BJ (cell line): ENCODE measurements around the gene RUNX2. TPM values are rescaled to one million over a fixed set of nuclear protein-coding genes. Genes with fewer than 3 reads are reported as not detected.

Source experiments
- CTCF ChIA-PET: fragments of 350-600 bp; formaldehyde crosslinking; extraction: SDS; loops from one replicate; lab custom pipeline; 2021; ENCODE audit warnings: antibody characterized with exemption, inconsistent platforms; lab: Yijun Ruan, JAX
- POLR2A ChIA-PET: fragments of 300-600 bp; sonication (Branson Sonifier 250); formaldehyde crosslinking; extraction: SDS; loops from one replicate; lab custom pipeline; 2021; ENCODE audit warnings: antibody characterized with exemption; lab: Charles Lee
- DNase-seq: peaks from one replicate; pipeline ENCODE4 v3.0.0-alpha.2; 2011; ENCODE audit warnings: low read depth
- H3K27me3 ChIP-seq: 2 replicates; pipeline ENCODE4 v1.6.0; 2011; ENCODE audit warnings: low read length; ENCODE audit not compliant: control insufficient read depth, insufficient read depth
- H3K36me3 ChIP-seq: 2 replicates; pipeline ENCODE4 v1.5.1; 2011; ENCODE audit warnings: low read length; ENCODE audit not compliant: control insufficient read depth, insufficient read depth
- H3K4me3 ChIP-seq: 2 replicates; pipeline ENCODE4 v1.5.1; 2011; ENCODE audit warnings: low read depth, mild to moderate bottlenecking, control low read depth, low read length
- CTCF ChIP-seq: IDR thresholded peaks from 2 replicates; pipeline ENCODE4 v1.5.1; 2011; ENCODE audit warnings: low read depth, mild to moderate bottlenecking, control low read depth, inconsistent platforms, low read length, moderate library complexity; ENCODE audit not compliant: insufficient read depth
- polyA plus RNA-seq: library from polyadenylated mRNA; depleted of rRNA; stranded (reverse); fragments of >200 nt; gene quantifications from 2 replicates; pipeline ENCODE4 v1.2.3, GENCODE V29; 2011

Gene RUNX2
- polyA plus RNA-seq, 1 experiment: 1.5 TPM

DNA sequence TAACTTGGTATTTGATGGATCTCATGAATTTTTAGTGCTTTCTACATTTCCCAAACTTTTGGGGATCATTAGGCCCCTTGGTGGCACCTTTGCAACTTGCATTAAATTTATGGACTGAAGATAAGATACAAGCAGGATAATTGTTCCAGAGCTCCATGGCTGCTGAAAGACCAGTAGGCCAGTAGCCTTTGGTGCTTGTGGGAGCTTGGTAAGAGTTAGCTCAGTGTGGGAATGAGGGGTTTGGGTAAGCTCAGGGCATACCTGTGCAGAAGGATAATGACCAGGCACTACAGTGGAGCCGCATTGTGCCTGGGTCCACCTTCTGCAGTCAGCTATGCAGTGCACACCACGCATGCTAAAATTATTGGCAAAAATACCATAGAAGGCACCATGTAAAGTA, 290.1 kb downstream of the RUNX2 start:
- CTCF ChIA-PET: interaction anchor here (1.5 kb wide), 1 partner anchor 96 kb away, joined by 3 read pairs; no protein-coding TSS in a partner anchor
- no peak for TF ChIP-seq CTCF

GRCh38 chr6:45619211-45619760, 291.2 kb downstream of the RUNX2 start:
- H3K36me3 ChIP-seq: no peaks in the 10 kb centered on the region
- no peaks in the 10 kb centered on the region for H3K27me3 ChIP-seq
- DNase-seq: no peak
- ChIA-PET POLR2A (no interaction called here), CTCF (no interaction called here)
- TF ChIP-seq CTCF: no peak
- no peak overlapping the region for H3K4me3 ChIP-seq

More for the DNA sequence above, 290.1 kb downstream of the RUNX2 start:
- H3K36me3 ChIP-seq: no peaks in the 10 kb centered on the region
- no peak overlapping the region for H3K4me3 ChIP-seq
- POLR2A ChIA-PET: interaction anchor here (0.6 kb wide), 1 partner anchor 86 kb away, joined by 3 read pairs; no protein-coding TSS in a partner anchor
- DNase-seq: no peak
- no peaks in the 10 kb centered on the region for H3K27me3 ChIP-seq

DNA sequence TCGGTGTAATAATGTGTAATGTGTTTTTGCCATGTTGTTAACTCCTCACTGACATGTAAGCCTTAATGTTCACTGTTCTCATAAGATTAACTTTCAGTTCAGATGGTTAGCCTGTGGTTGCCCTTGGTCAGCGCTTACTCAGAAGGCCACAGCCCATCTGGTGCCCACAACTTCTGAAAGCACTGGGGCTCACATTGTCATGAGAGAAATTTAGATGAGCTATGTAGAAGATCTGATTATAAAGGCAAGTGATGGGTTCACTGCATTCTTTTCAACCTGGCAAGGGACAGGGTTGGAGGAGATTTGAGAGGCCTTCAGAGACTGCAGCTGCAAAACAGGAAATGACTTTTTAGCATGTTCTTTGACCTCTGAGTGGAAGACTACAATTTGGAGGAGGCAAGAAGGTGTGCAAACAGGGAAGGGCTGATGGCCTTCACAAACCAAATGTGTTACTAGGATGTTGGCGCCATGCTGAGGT, 291.9 kb downstream of the RUNX2 start:
- Histone ChIP-seq H3K27me3 (no peaks in the 10 kb centered on the region), H3K36me3 (no peaks in the 10 kb centered on the region), H3K4me3 (no peak overlapping the region)
- POLR2A ChIA-PET: no interaction called here
- no peak for TF ChIP-seq CTCF
- no peak for DNase-seq
- CTCF ChIA-PET: interaction anchor here (0.6 to 0.7 kb wide), 2 partner anchors 26 to 195 kb away, joined by 3 to 4 read pairs; no protein-coding TSS in a partner anchor

GRCh38 chr6:45624228-45624627, 296.1 kb downstream of the RUNX2 start:
- DNase-seq: no peak
- no peaks in the 10 kb centered on the region for H3K36me3 ChIP-seq
- CTCF ChIA-PET: interaction anchor here (2.0 kb wide), 1 partner anchor 15 kb away, joined by 5 read pairs; no protein-coding TSS in a partner anchor
- H3K27me3 ChIP-seq: no peaks in the 10 kb centered on the region
- H3K4me3 ChIP-seq: no peak overlapping the region
- POLR2A ChIA-PET: no interaction called here
- no peak for TF ChIP-seq CTCF

DNA sequence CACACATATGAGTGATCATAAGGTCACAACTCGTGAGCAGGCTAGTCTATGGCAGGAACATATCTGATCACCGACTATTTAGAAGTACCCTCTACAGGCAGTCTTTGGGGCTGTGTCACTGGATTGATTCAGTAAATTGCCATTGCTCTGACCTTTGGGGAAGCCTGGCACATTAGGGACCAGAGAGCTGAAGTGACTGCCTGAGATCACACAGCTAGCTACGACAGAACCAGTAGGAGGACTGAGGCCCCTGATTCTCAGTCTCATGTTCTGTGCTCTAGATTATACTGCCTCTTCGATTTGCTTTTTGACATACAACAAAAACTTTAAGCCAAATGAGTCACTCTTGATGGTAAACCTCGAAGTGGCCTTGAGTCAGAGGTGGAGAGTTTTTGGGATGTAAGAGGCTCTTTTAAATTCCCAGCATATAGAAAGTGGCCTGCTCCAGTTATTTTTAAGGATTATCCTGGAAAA, 297.1 kb downstream of the RUNX2 start:
- Histone ChIP-seq H3K36me3 (no peaks in the 10 kb centered on the region), H3K27me3 (no peaks in the 10 kb centered on the region), H3K4me3 (no peak overlapping the region)
- TF ChIP-seq CTCF: no peak
- CTCF ChIA-PET: interaction anchor here (2.0 kb wide), 1 partner anchor 14 kb away, joined by 5 read pairs; no protein-coding TSS in a partner anchor
- DNase-seq: no peak
- POLR2A ChIA-PET: no interaction called here
